Urothelium cell line (cell line): ENCODE measurements around the gene RPL41.

Experiments used
- DNase-seq: peaks from one replicate; pipeline ENCODE4 v3.0.0; 2011; ENCODE audit warnings: low spot score, mixed read lengths
- FAIRE-seq: peaks from 2 replicates; lab custom pipeline; 2011; peaks lifted over from hg19 to GRCh38; lab: Jason Lieb, UNC

Gene RPL41

GRCh38 chr12:56164345-56164729, 47.9 kb downstream of the RPL41 start:
- FAIRE-seq: no peak
- no peak for DNase-seq

- no peak for FAIRE-seq
- no peak for DNase-seq
Observed at GRCh38 chr12:56165369-56165768, 48.9 kb downstream of the RPL41 start.
